ENCODE results near the gene ARL9. TPM values are rescaled to one million over a fixed set of nuclear protein-coding genes. Genes with fewer than 3 reads are reported as not detected.

The ARL9 gene
- total and polyA plus RNA-seq, 9 of the 15 experiments (the other 6 are each of a cell fraction or from before 2014, with no cell fraction given): 0.10 to 0.15 (median 0.11) TPM; not detected in 6

DNA sequence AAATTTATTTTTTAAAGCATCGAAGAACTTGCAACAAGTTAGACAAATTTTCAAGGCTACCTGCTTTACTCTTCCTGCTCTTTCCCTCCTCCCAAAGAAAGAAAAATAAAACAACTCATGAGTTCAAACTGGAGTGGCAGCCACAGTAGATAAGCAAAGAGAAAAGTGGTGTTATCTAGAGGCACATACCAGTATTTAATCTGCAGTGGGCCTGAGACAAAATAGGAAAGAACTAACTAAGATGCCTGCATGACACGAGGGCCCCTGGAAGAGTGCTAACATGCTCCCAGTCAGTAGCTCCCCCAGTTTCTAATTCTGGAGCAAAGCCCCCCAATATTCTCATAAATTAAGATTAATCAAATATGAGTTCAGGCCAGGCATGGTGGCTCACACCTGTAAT is 7.9 kb downstream of the ARL9 start:
- intact Hi-C loops (cut with micrococcal nuclease) (loop anchor here (1.0 kb wide), 1 partner anchor 31 kb away; no protein-coding TSS in a partner anchor), in situ Hi-C loops (cut with MboI) (no loop called here)
- ATAC-seq (peak; percentile 82), DNase-seq (ENCODE audit: extremely low read depth in 1 of 4, low spot score in 3 of 4) (peak; percentile 32 to 79 (median 55)), FAIRE-seq (peak; percentile 79)
- no TSS peak for BruUV-seq (replicated peaks)
- Histone ChIP-seq H2AFZ (ENCODE audit: low read depth, low read length) (peak overlapping the region; percentile 65), H3K27ac (ENCODE audit: extremely low read depth, low read depth, low read length) (peak overlapping the region; percentile 29), H3K36me3 (ENCODE audit: control insufficient read depth, insufficient read depth, low read length) (no peaks in the 10 kb centered on the region), H4K20me1 (replicated peaks; ENCODE audit: control insufficient read depth, insufficient read depth, low read length) (no peaks in the 10 kb centered on the region), H3K27me3 (ENCODE audit: control insufficient read depth in 2 of 2, insufficient read depth in 2 of 2, low read length in 2 of 2) (no peaks in the 10 kb centered on the region), H3K79me2 (ENCODE audit: control insufficient read depth, insufficient read depth, low read length) (no peaks in the 10 kb centered on the region), H3K4me2 (ENCODE audit: insufficient read depth, low read length) (peak overlapping the region; percentile 54; the same call in 1 of the 2 replicates), H3K4me1 (replicated peaks in 1 of 2; ENCODE audit: control insufficient read depth in 2 of 2, insufficient read depth in 2 of 2, low read length in 2 of 2) (peaks cover 16 to 24% of the 10 kb centered on the region in 2 experiments), H3K9ac (ENCODE audit: insufficient read depth in 1 of 2, low read depth in 2 of 2, low read length in 2 of 2) (peak overlapping the region in 1 of 2 experiments; percentile 37; a peak in 1 of 4 replicates), H3K9me1 (ENCODE audit: control insufficient read depth, insufficient read depth, low read length) (no peaks in the 10 kb centered on the region), H3K4me3 (no peak overlapping the region), H3K9me3 (replicated peaks; ENCODE audit: control insufficient read depth, insufficient read depth, low read depth, low read length) (no peaks in the 10 kb centered on the region)
- WGBS (ENCODE audit: insufficient coverage, low coverage, missing lambda C conversion rate): 3% methylated on average over 2 of the region's 2 CpGs
- POLR2A ChIA-PET: interaction anchor here (0.6 kb wide), 2 partner anchors 13 to 1543 kb away, joined by 3 read pairs; no protein-coding TSS in a partner anchor
- CTCF ChIA-PET (ENCODE audit: low intra/inter-chr PET ratio): no interaction called here
- no peak for TF ChIP-seq HDAC6 (IDR thresholded peaks at IDR 0.05; ENCODE audit: low read depth, low read length)
- TF ChIP-seq, protein P1, sequence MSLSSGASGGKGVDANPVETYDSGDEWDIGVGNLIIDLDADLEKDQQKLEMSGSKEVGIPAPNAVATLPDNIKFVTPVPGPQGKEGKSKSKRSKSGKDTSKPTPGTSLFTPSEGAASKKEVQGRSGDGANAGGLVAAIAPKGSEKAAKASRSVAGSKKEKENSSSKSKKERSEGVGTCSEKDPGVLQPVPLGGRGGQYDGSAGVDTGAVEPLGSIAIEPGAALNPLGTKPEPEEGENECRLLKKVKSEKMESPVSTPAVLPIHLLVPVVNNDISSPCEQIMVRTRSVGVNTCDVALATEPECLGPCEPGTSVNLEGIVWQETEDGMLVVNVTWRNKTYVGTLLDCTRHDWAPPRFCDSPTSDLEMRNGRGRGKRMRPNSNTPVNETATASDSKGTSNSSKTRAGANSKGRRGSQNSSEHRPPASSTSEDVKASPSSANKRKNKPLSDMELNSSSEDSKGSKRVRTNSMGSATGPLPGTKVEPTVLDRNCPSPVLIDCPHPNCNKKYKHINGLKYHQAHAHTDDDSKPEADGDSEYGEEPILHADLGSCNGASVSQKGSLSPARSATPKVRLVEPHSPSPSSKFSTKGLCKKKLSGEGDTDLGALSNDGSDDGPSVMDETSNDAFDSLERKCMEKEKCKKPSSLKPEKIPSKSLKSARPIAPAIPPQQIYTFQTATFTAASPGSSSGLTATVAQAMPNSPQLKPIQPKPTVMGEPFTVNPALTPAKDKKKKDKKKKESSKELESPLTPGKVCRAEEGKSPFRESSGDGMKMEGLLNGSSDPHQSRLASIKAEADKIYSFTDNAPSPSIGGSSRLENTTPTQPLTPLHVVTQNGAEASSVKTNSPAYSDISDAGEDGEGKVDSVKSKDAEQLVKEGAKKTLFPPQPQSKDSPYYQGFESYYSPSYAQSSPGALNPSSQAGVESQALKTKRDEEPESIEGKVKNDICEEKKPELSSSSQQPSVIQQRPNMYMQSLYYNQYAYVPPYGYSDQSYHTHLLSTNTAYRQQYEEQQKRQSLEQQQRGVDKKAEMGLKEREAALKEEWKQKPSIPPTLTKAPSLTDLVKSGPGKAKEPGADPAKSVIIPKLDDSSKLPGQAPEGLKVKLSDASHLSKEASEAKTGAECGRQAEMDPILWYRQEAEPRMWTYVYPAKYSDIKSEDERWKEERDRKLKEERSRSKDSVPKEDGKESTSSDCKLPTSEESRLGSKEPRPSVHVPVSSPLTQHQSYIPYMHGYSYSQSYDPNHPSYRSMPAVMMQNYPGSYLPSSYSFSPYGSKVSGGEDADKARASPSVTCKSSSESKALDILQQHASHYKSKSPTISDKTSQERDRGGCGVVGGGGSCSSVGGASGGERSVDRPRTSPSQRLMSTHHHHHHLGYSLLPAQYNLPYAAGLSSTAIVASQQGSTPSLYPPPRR (CRISPR knock-in tag; IDR thresholded peaks at IDR 0.05; ENCODE audit: borderline replicate concordance): no peak
- TF ChIP-seq, protein P2, sequence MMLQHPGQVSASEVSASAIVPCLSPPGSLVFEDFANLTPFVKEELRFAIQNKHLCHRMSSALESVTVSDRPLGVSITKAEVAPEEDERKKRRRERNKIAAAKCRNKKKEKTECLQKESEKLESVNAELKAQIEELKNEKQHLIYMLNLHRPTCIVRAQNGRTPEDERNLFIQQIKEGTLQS (IDR thresholded peaks at IDR 0.05): no peak
- TF ChIP-seq, protein P2 (CRISPR knock-in tag; conservative IDR thresholded peaks at IDR 0.05): no peak
- no peak for TF ChIP-seq ZFP1 (CRISPR knock-in tag; IDR thresholded peaks at IDR 0.05)
- TF ChIP-seq, protein P3, sequence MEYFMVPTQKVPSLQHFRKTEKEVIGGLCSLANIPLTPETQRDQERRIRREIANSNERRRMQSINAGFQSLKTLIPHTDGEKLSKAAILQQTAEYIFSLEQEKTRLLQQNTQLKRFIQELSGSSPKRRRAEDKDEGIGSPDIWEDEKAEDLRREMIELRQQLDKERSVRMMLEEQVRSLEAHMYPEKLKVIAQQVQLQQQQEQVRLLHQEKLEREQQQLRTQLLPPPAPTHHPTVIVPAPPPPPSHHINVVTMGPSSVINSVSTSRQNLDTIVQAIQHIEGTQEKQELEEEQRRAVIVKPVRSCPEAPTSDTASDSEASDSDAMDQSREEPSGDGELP (CRISPR knock-in tag; IDR thresholded peaks at IDR 0.05; ENCODE audit: borderline replicate concordance): no peak
- TF ChIP-seq, protein P4, sequence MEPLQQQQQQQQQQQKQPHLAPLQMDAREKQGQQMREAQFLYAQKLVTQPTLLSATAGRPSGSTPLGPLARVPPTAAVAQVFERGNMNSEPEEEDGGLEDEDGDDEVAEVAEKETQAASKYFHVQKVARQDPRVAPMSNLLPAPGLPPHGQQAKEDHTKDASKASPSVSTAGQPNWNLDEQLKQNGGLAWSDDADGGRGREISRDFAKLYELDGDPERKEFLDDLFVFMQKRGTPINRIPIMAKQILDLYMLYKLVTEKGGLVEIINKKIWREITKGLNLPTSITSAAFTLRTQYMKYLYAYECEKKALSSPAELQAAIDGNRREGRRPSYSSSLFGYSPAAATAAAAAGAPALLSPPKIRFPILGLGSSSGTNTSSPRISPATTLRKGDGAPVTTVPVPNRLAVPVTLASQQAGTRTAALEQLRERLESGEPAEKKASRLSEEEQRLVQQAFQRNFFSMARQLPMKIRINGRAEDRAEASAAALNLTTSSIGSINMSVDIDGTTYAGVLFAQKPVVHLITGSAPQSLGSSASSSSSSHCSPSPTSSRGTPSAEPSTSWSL (CRISPR knock-in tag; IDR thresholded peaks at IDR 0.05; ENCODE audit: borderline replicate concordance): no peak
- TF ChIP-seq GATAD2A (IDR thresholded peaks at IDR 0.05): 0 out of 2 replicates have a peak, but pooled peaks have one; percentile 29
- TF ChIP-seq ZNF232 (CRISPR knock-in tag; IDR thresholded peaks at IDR 0.05): no peak
- TF ChIP-seq CCAR2 (IDR thresholded peaks at IDR 0.05; ENCODE audit: low read depth, low read length): no peak
- TF ChIP-seq PML (IDR thresholded peaks at IDR 0.05; ENCODE audit: low read length): peak; percentile 68
- TF ChIP-seq ZNF77 (CRISPR knock-in tag; IDR thresholded peaks at IDR 0.05): no peak
- no peak for TF ChIP-seq ZNF444 (CRISPR knock-in tag; IDR thresholded peaks at IDR 0.05)
- no peak; a peak in 1 of 4 replicates for TF ChIP-seq HDAC1 (IDR thresholded peaks at IDR 0.05)
- TF ChIP-seq ZFX (CRISPR knock-in tag; IDR thresholded peaks at IDR 0.05): no peak

All from K562 (cell line).